Neuronal stem cell (in vitro differentiated cells): Measurements from ENCODE around the gene PHTF2. TPM values are rescaled to one million over a fixed set of nuclear protein-coding genes. Genes with fewer than 3 reads are reported as not detected.

Experiments used
- DNase-seq: peaks from one replicate; pipeline ENCODE4 v3.0.0-alpha.2; 2013; ENCODE audit warnings: low spot score
- H2AFZ ChIP-seq: one replicate; pipeline ENCODE4 v1.6.1; 2013; ENCODE audit warnings: mild to moderate bottlenecking, low read length, inconsistent platforms
- H2AK5ac ChIP-seq: 2 replicates; pipeline ENCODE4 v1.6.1; 2013; ENCODE audit warnings: low read depth, mild to moderate bottlenecking, inconsistent platforms, low read length, moderate library complexity, mixed read lengths
- H2BK120ac ChIP-seq: 2 replicates; pipeline ENCODE4 v1.6.1; 2013; ENCODE audit warnings: low read depth, mild to moderate bottlenecking, inconsistent platforms, low read length, moderate library complexity, mixed read lengths
- H2BK12ac ChIP-seq: one replicate; pipeline ENCODE4 v1.6.1; 2013; ENCODE audit warnings: low read length, inconsistent platforms
- H2BK15ac ChIP-seq: 2 replicates; pipeline ENCODE4 v1.6.1; 2013; ENCODE audit warnings: mild to moderate bottlenecking, low read length, inconsistent platforms, mixed read lengths
- H2BK5ac ChIP-seq: one replicate; pipeline ENCODE4 v1.6.1; 2013; ENCODE audit warnings: inconsistent platforms, mild to moderate bottlenecking, low read length, moderate library complexity
- H3K14ac ChIP-seq: one replicate; pipeline ENCODE4 v1.6.1; 2013; ENCODE audit warnings: low read length, inconsistent platforms
- H3K18ac ChIP-seq: 2 replicates; pipeline ENCODE4 v1.6.1; 2013; ENCODE audit warnings: low read length, inconsistent platforms
- H3K23ac ChIP-seq: 2 replicates; pipeline ENCODE4 v1.6.1; 2013; ENCODE audit warnings: low read depth, mild to moderate bottlenecking, mixed read lengths, low read length, inconsistent platforms; ENCODE audit not compliant: poor library complexity
- H3K27ac ChIP-seq: replicated peaks from 3 replicates; pipeline ENCODE4 v1.5.1; 2013; ENCODE audit warnings: low read length, inconsistent platforms
- H3K27me3 ChIP-seq, 3 experiments: 2 replicates each; pipeline ENCODE4 v1.6.1; 2013; ENCODE audit warnings: low read length in 3 of 3, mild to moderate bottlenecking in 2 of 3, inconsistent platforms in 1 of 3, low read depth in 1 of 3, mixed read lengths in 1 of 3, moderate library complexity in 1 of 3; ENCODE audit not compliant: control insufficient read depth in 3 of 3, insufficient read depth in 3 of 3
- H3K36me3 ChIP-seq, 2 donors: replicated peaks in 1 of 2; 2 replicates each; pipeline ENCODE4 v1.6.1; 2013; ENCODE audit warnings: low read length in 2 of 2; ENCODE audit not compliant: control insufficient read depth in 2 of 2, insufficient read depth in 2 of 2
- H3K4ac ChIP-seq: 2 replicates; pipeline ENCODE4 v1.6.1; 2013; ENCODE audit warnings: inconsistent platforms, mild to moderate bottlenecking, low read length, moderate library complexity
- H3K4me1 ChIP-seq, 2 donors: 1 replicate in 1 of 2; 2 replicates in 1 of 2; pipeline ENCODE4 v1.6.1; 2013; ENCODE audit warnings: low read length in 2 of 2, low read depth in 1 of 2; ENCODE audit not compliant: control insufficient read depth in 2 of 2, insufficient read depth in 1 of 2
- H3K4me2 ChIP-seq: one replicate; pipeline ENCODE4 v1.6.1; 2013; ENCODE audit warnings: mild to moderate bottlenecking, low read length, inconsistent platforms; ENCODE audit not compliant: insufficient read depth, poor library complexity, severe bottlenecking
- H3K4me3 ChIP-seq, 2 donors: 2 replicates each; pipeline ENCODE4 v1.5.1; 2013; ENCODE audit warnings: low read length in 2 of 2, mild to moderate bottlenecking in 2 of 2, inconsistent platforms in 1 of 2, moderate library complexity in 1 of 2
- H3K79me1 ChIP-seq: one replicate; pipeline ENCODE4 v1.6.1; 2013; ENCODE audit warnings: low read depth, mild to moderate bottlenecking, inconsistent platforms, low read length, moderate library complexity
- H3K9ac ChIP-seq: one replicate; pipeline ENCODE4 v1.6.1; 2013; ENCODE audit warnings: mild to moderate bottlenecking, low read depth, low read length, inconsistent platforms; ENCODE audit not compliant: poor library complexity
- H3K9me3 ChIP-seq, 2 donors: replicated peaks in 1 of 2; 2 replicates each; pipeline versions ENCODE3 to v1.6.1; 2013; ENCODE audit warnings: low read length in 2 of 2, mild to moderate bottlenecking in 2 of 2, inconsistent platforms in 1 of 2, low read depth in 1 of 2, mixed read lengths in 1 of 2, moderate library complexity in 1 of 2; ENCODE audit not compliant: control insufficient read depth in 2 of 2, insufficient read depth in 1 of 2
- H4K8ac ChIP-seq: one replicate; pipeline ENCODE4 v1.6.1; 2013; ENCODE audit warnings: low read depth, mild to moderate bottlenecking, inconsistent platforms, low read length, moderate library complexity
- H4K91ac ChIP-seq: one replicate; pipeline ENCODE4 v1.6.1; 2013; ENCODE audit warnings: low read length, low read depth, mild to moderate bottlenecking, inconsistent platforms; ENCODE audit not compliant: poor library complexity
- WGBS, 2 donors: extraction: QIAGEN DNeasy Blood & Tissue Kit; methylation state at CpG; one replicate each; pipeline ENCODE4 v1.1.7; 2013; ENCODE audit warnings: missing lambda C conversion rate in 2 of 2, mixed read lengths in 1 of 2; ENCODE audit not compliant: insufficient read length in 2 of 2, insufficient replicate concordance in 1 of 2; ENCODE audit errors: extremely low coverage in 2 of 2; 5-methylcytosine and 5-hydroxymethylcytosine counted together
- polyA plus RNA-seq, 2 experiments: library from polyadenylated mRNA; stranded (reverse); fragments of 200-250 nt; gene quantifications; one replicate each; pipeline ENCODE4 v1.2.3, GENCODE V29; 2013

Gene PHTF2
- polyA plus RNA-seq (2013, experiment 1 of 2) = 22.0 TPM
- 21.6 TPM for polyA plus RNA-seq (2013, experiment 2 of 2)

DNA sequence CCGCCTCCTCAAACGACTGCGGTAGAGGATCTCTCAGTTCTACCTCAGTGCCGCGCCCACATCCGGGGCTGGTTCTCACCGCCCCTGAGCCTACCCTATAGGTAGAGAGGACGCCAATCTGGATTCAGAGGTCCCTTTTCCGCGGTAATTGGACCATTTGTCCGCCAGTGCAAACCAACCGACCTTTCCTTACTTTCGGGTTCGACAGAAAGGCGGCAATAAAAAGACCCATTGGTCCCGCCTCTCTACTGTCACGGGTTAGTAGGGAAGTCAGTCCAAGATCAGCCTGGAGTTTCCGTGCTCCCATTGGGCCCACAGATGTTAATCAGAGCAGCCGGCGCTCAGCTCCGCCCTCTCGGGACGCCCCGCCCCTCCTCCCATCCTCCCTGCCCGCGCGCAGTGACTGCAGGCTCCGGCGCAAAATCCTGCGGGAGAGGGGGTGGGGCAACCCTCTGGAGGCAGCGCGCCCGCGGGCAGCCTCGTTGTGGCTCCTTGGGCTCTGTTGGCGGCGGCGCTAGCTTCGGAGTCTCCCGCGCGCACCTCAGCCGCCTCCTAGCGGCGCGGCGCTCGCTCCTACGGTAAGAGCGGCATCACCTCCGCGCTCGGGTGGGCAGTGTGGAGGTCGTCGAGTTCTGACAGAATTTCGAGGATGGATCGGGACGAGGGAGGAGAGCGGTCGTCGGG is at the start of gene PHTF2, which contains the start of gene TMEM60:
Gene PHTF2 (plus strand): TSS at position 380 of the 684 bp plus-strand sequence.
Gene TMEM60 (minus strand): TSS at position 41 of the 684 bp plus-strand sequence. CDS start 4,061 bp downstream, outside the sequence.
- Histone ChIP-seq H2BK120ac (peak within 1 kb of the TSS; percentile 89), H2BK15ac (peak within 1 kb of the TSS; percentile 75), H4K91ac (no peak within 1 kb of the TSS), H3K14ac (peak within 1 kb of the TSS; percentile 84), H3K18ac (peak within 1 kb of the TSS; percentile 97), H3K4me2 (peak within 1 kb of the TSS; percentile 93), H2AFZ (peak within 1 kb of the TSS; percentile 96), H2BK5ac (peak within 1 kb of the TSS; percentile 100), H3K4me1 (peaks cover 5 to 13% of the 10 kb centered on the region in 2 donors), H3K27me3 (no peaks in the 10 kb centered on the region), H2AK5ac (peak within 1 kb of the TSS; percentile 76), H3K23ac (peak within 1 kb of the TSS; percentile 97), H2BK12ac (no peak within 1 kb of the TSS), H4K8ac (no peak within 1 kb of the TSS), H3K4me3 (peak within 1 kb of the TSS; percentile 88 to 96), H3K9me3 (no peaks in the 10 kb centered on the region), H3K4ac (no peak within 1 kb of the TSS), H3K27ac (peak within 1 kb of the TSS; percentile 95), H3K9ac (peak within 1 kb of the TSS; percentile 97), H3K79me1 (peaks cover 4% of the 10 kb centered on the region), H3K36me3 (peaks cover 2 to 32% of the 10 kb centered on the region in 2 donors)
- peak; percentile 99 for DNase-seq
- no CpG with 5 or more reads among the region's 61 CpGs for WGBS, 2 donors

- Histone ChIP-seq H3K4ac (no peak overlapping the region), H3K36me3 (peaks cover 0 to 37% of the 10 kb centered on the region in 2 donors), H3K27ac (no peak overlapping the region), H3K23ac (no peak overlapping the region), H2AFZ (no peak overlapping the region), H2BK120ac (no peak overlapping the region), H2AK5ac (no peak overlapping the region), H3K4me1 (no peaks in the 10 kb centered on the region), H3K4me2 (no peak overlapping the region), H3K9ac (no peak overlapping the region), H3K79me1 (no peaks in the 10 kb centered on the region), H2BK15ac (no peak overlapping the region), H2BK5ac (no peak overlapping the region), H3K18ac (no peak overlapping the region), H3K4me3 (no peak overlapping the region), H3K27me3 (no peaks in the 10 kb centered on the region), H4K91ac (no peak overlapping the region), H4K8ac (no peak overlapping the region), H3K9me3 (no peaks in the 10 kb centered on the region), H2BK12ac (no peak overlapping the region), H3K14ac (no peak overlapping the region)
- no CpG with 5 or more reads among the region's 2 CpGs for WGBS, 2 donors
- no peak for DNase-seq
Measured at GRCh38 chr7:77752016-77752415, 46.6 kb upstream of the PHTF2 start.

- H2BK12ac ChIP-seq = no peak overlapping the region
- no CpG with 5 or more reads among the region's 1 CpG for WGBS, 2 donors
- peaks cover 0 to 40% of the 10 kb centered on the region in 2 donors for H3K36me3 ChIP-seq
- H3K27ac ChIP-seq = no peak overlapping the region
- no peaks in the 10 kb centered on the region for H3K79me1 ChIP-seq
- H3K4me3 ChIP-seq = no peak overlapping the region
- no peak overlapping the region for H3K4ac ChIP-seq
- no peaks in the 10 kb centered on the region for H3K9me3 ChIP-seq
- no peak overlapping the region for H2AFZ ChIP-seq
- H3K4me2 ChIP-seq = no peak overlapping the region
- no peak overlapping the region for H4K91ac ChIP-seq
- no peak for DNase-seq
- H3K9ac ChIP-seq = no peak overlapping the region
- no peak overlapping the region for H2BK5ac ChIP-seq
- H3K23ac ChIP-seq = no peak overlapping the region
- no peak overlapping the region for H3K14ac ChIP-seq
- H2AK5ac ChIP-seq = no peak overlapping the region
- no peak overlapping the region for H2BK120ac ChIP-seq
- H3K27me3 ChIP-seq = no peaks in the 10 kb centered on the region
- no peak overlapping the region for H4K8ac ChIP-seq
- H3K4me1 ChIP-seq = no peaks in the 10 kb centered on the region
- no peak overlapping the region for H2BK15ac ChIP-seq
- H3K18ac ChIP-seq = no peak overlapping the region
Measured at GRCh38 chr7:77753173-77753572, 45.4 kb upstream of the PHTF2 start.

DNA sequence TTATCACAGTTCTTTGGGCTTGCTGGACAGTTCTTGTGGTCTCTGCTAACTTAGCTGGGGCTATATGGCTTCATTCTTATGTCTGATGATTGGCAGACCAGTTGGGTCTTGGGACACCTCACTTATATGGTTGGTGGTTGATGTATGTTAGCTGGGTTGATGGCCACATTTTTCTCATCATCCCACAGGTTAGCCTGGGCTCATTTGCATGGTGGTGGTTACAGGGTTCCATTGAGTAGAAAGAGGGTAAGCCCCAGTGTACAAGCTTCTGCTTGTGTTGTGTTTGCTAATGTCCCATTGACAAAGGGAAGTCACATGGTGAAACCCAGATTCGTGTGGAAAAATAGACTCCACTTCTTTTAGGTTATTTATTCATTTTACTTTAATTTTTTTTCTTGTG is 41.0 kb upstream of the PHTF2 start:
- H3K36me3 ChIP-seq = peaks cover 0 to 11% of the 10 kb centered on the region in 2 donors
- H3K79me1 ChIP-seq = no peaks in the 10 kb centered on the region
- no peak overlapping the region for H2BK12ac ChIP-seq
- no peak overlapping the region for H2BK15ac ChIP-seq
- no peak overlapping the region for H3K4ac ChIP-seq
- no peak overlapping the region for H4K91ac ChIP-seq
- H3K4me1 ChIP-seq = no peaks in the 10 kb centered on the region
- no peak overlapping the region for H3K4me2 ChIP-seq
- no peak overlapping the region for H4K8ac ChIP-seq
- no peak for DNase-seq
- H2BK120ac ChIP-seq = no peak overlapping the region
- no peak overlapping the region for H2AFZ ChIP-seq
- no peak overlapping the region for H3K9ac ChIP-seq
- H3K4me3 ChIP-seq = no peak overlapping the region
- H2AK5ac ChIP-seq = no peak overlapping the region
- no CpG with 5 or more reads among the region's 1 CpG for WGBS, 2 donors
- no peak overlapping the region for H2BK5ac ChIP-seq
- H3K9me3 ChIP-seq = no peaks in the 10 kb centered on the region
- no peak overlapping the region for H3K14ac ChIP-seq
- no peaks in the 10 kb centered on the region for H3K27me3 ChIP-seq
- no peak overlapping the region for H3K18ac ChIP-seq
- no peak overlapping the region for H3K23ac ChIP-seq
- no peak overlapping the region for H3K27ac ChIP-seq
